ENCODE data around the gene OAF. TPM values are rescaled to one million over a fixed set of nuclear protein-coding genes. Genes with fewer than 3 reads are reported as not detected.
"Not testable (repeated sequence)": the region's sequence is repeated elsewhere in the genome, so short reads cannot be mapped to it uniquely, and the experiment has no call there.

Gene OAF
- total RNA-seq, 1 experiment from 2014 or later = 47.0 TPM

GRCh38 chr11:120240866-120241265 is 30.0 kb downstream of the OAF start:
- no peak for DNase-seq (ENCODE audit: low read depth)

DNA sequence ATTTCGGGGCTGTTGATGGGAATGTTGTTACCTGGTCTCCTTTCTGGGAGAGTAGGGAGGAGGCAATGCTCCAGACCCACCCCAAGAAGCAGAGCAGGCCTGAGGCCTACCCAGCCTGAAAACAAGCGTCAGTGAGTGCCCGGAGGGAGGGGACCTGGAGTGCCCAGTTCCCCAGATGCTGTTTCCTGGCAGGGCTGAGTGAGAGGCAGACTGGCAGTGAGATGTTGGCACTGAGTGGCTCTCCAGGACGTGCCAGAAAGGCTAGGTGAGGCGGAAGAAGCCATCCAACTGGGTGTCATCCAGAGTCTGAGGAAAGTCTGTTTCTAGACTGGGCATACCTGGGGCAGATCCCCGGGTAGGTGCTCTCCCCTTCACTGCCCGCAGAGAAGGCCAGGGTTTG is 30.4 kb downstream of the OAF start:
- DNase-seq (ENCODE audit: low read depth) = no peak

- no peak for DNase-seq (ENCODE audit: low read depth)
These were observed 32.4 kb downstream of the OAF start for GRCh38 chr11:120243221-120243620.

- no peak for DNase-seq (ENCODE audit: low read depth)
These were observed 33.9 kb downstream of the OAF start for GRCh38 chr11:120244476-120245365.

DNA sequence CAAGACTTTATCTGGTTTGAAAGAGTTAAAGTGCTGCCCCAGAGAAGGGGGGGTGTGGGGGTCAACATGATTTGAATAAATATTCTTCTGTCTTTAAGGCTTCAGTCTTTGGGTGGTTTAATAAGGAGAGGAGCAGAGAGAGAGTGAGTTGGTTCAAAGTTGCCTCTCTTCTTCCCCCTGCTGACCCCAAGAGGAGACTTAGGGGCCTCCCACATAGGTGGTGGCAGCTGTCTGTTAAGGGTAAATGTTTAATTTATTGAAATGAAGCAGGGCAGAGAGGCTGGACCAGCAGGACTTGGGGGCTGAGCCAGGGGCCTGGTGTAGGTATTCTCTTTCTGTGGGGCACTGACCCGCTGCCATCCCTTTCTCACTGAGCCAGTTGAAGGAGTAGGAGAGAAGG is 34.6 kb downstream of the OAF start:
- no peak for DNase-seq (ENCODE audit: low read depth)

DNA sequence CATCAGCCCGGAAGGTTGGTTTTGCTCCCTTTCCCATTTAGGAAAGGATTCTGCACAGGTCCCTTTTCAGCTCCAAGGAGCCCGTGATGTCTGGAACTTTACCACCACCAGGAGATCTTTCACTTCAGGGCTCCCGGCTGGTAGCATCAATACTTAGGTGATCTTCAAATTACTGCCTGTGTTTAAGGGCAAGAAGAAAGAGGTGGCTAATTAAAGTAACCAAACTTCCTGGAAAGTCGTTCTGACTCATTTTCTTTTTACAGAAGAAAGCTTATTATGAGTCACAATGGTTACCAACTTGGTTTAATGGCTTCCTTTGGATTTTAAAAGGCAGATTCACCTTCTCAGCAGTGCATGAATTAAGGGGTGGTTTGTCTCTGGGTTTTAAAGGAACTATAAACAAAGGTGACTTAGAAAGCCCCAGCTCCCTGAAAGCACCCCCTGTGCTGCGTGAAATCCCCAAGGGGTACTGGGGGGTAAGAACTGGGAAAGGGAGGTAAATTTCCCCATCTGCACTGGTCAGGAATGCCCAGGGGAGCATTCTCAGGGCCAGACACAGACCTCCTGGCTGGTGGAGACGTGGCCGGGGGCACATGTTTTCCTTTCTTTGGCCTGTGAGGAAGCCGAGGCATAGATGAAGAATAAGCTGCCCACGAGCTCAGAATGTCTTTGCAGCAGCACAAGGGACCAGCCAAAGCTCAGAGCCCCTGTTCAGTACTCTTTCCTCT is 37.9 kb downstream of the OAF start:
- DNase-seq (ENCODE audit: low read depth) = peak; percentile 73

DNA sequence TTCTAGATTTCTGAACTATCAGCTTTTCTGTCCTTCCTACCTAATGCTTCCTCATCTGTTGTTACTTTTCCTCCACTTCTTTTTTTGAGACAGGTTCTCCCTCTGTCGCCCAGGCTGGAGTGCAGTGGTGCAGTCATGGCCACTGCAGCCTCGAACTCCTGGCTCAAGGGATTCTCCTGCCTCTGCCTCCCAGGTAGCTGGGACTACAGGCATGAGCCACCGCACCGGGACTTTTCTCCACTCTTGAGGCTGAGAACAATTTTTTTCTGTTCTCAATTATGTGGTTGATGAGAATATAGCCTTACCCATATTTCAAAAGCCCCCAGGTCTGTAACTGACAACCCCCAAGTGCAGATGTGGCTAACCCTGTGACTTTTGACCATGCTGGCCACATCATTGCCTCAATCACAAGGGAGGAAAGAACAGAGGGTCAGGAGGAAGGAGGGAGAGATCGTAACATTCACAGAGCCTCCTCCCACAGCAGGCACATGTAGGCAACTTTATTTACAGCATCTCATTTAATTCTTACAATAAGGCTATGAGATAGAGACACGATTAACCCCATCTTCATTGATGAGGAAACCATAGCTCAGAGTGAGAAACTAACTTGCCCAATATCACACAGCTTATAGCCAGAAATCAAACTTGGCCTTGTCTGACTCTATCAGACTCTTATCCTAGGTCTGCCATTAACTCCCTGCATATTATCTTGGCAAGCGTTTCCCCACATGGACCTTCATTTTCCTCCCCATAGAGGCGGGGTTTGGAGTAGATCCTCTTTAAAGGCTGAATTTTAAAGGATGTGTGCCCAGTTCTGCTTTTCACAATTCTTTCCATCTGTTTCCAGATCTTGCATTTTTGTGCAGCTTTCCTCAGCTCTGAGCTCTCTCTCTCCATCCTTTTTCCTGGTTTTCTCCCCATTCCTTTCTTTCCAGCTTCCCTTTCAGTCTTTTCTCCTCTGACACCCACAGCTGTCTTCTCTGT is 38.7 kb downstream of the OAF start:
- no peak for DNase-seq (ENCODE audit: low read depth)

DNA sequence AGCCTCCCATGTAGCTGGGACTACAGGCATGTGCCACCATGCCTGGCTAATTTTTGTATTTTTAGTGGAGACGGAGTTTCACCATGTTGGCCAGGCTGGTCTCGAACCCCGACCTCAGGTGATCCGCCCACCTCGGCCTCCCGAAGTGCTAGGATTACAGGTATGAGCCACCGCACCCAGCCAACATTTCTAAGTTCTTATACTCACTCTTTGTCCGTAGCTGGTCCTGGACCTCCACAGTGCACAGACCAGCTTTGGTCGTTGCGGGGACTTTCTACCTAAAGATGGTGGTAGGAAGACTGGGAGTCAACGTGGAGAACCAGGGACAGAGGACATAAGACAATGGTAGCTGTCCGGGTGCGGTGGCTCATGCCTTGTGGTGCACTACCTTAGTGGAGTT is 42.5 kb downstream of the OAF start:
- DNase-seq (ENCODE audit: low read depth) = not testable (repeated sequence)

- no peak for DNase-seq (ENCODE audit: low read depth)
These were observed 44.1 kb downstream of the OAF start for GRCh38 chr11:120254788-120255518.

DNA sequence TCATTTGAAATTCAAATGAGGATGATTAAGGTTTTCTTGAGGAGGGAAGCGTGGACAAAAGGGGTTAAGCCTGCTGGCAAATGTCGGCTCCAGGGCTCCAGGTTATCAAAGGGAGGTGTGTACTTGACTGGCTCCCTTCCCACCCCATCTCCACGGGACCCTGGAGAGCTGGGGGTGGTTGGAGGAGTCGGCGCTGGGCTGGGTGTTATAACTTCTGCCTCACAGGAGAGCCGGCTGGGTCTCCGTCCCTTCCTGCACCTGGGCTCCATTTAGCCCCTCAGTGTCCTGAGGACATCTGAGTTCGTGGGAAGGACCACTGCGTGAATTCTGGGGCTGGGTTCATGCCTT is 44.7 kb downstream of the OAF start:
- DNase-seq (ENCODE audit: low read depth) = no peak

- no peak for DNase-seq (ENCODE audit: low read depth)
These were observed 45.3 kb downstream of the OAF start for GRCh38 chr11:120256178-120256577.

GRCh38 chr11:120256779-120257178 is 45.9 kb downstream of the OAF start:
- no peak for DNase-seq (ENCODE audit: low read depth)

DNA sequence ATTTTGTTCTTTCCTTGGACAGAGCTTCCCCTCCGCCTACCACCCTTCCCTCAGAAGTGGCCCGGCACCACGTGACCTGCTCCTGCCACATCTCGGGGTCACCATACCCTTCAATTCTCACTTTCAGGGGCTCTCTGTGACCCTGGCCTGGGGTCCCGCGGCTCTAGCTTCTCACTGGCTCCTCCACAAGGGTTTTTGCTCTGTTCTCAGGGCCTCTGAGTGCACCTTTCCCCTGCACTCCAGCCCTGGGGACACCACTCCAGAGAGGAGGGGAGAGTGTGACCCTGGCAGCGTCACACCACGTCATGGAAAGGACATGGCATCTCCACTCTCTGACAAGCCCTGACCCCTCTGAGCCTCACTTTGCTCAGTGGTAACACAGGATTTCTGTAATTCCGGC is 46.5 kb downstream of the OAF start:
- DNase-seq (ENCODE audit: low read depth) = no peak

GRCh38 chr11:120258661-120259060 is 47.8 kb downstream of the OAF start:
- DNase-seq (ENCODE audit: low read depth) = no peak

DNA sequence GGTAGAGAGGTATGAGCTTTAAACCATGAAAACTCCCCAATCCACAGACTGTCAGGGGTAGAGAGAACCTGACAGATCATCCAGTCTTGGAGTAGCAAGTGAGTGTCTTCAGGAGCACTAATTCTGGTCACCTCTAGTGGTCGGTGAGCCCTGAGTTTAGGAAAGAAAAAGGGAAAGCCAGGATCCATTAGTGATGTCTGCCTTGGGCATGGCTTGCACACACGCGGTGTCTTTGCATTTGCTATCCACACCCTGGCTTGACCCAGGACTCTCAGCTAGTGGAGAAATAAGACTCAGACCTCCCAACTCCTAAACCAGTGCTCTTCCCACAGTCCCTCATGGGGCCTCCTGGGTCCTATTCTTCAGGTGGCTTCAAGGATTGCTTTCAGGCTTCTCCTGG is 48.4 kb downstream of the OAF start:
- no peak for DNase-seq (ENCODE audit: low read depth)

DNA sequence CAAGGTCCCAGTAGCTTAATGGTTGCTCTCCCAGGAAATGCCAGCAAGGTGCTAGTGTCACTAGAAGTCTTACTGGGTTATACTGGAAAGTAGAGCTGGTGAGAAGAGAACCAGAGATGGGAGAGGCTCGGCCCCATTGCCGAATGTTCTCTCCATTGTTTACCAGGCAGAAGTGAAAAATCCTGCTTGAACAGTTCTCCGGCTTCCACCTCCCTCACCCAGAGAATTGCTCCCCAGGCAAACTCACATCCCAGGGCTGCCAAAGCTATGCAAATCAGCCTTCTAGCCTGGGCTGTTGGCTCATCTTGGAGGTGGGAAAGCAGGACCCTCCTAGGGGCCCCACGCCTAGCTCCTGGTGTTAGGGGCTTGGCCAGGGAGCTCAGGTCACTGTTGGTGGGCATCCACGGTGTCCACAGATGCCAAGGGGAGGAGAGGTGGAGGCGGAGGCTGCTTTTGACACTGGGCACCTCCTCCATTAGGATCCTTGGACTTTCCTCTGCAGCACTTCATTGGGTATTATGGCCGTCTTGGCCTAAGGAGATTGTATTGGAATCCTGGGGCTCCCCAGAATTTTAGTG is 49.2 kb downstream of the OAF start:
- no peak for DNase-seq (ENCODE audit: low read depth)

DNA sequence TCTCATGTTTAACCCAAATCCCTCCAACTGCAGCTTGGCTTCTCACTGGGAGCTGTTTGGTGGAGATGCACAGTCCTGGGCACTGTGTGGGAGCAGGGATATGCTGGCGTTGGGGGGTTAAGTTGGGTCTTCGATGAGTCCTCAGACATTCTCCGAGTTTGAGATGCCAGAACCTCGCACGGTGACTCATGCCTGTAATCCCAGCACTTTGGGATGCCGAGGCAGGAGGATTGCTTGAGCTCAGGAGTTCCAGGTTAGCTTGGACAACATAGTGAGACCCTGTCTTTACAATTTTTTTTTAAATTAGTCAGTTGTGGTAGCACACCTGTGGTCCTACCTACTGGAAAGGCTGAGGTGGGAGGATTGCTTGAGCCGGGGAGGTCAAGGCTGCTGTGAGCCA is 49.8 kb downstream of the OAF start:
- DNase-seq (ENCODE audit: low read depth) = no peak

- DNase-seq (ENCODE audit: low read depth) = no peak
These were observed 50.5 kb downstream of the OAF start for GRCh38 chr11:120261321-120261720.

DNA sequence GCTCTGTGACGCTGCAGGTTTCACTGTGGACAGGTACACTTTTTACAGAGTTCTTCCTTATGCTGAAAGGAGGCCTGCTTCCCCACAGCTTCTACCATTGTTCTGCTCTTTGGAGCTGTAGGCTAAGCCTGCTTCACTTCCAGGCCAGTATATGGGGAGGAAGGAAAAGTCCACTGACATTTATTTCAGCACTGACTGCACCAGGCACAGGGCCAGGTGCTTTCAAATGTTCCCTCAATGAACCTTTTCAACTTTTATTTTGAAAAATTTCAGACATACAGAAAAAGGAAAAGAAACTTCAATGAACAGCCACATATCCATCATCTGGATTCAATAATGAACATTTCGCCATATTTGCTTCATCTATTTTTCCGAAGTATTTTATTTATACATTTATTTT is 51.1 kb downstream of the OAF start:
- DNase-seq (ENCODE audit: low read depth) = no peak

DNA sequence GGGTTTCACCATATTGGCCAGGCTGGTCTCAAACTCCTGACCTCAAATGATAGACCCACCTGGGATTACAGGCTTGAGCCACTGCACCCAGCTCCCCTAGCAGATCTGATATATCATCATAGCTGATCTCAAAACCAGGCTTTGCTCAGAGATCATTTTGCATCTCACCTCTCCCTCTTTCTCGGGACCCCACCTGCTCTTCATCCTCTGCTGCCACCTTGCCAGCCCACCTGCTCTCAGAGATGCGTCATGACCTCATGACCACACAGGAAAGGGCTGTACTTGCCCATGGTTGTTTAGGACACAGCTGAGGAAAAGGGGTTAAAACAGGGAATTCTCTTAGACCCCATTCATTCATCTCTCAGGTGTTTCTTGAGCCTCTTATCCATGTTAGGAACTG is 56.5 kb downstream of the OAF start:
- no peak for DNase-seq (ENCODE audit: low read depth)

- no peak for DNase-seq (ENCODE audit: low read depth)
These were observed 57.9 kb downstream of the OAF start for GRCh38 chr11:120268686-120269085.

Measured in RPMI7951 (cell line).